GM23338 (cell line): Measurements from ENCODE around the gene MICAL3. TPM values are rescaled to one million over a fixed set of nuclear protein-coding genes. Genes with fewer than 3 reads are reported as not detected.

Source experiments
- ATAC-seq: fragments of 200-7000 bp; cut with Tn5 transposase; 3 replicates; pipeline ENCODE4 v1.9.1; 2020
- DNase-seq: peaks from one replicate; pipeline ENCODE4 v3.0.0-alpha.2; 2015; ENCODE audit warnings: low spot score
- H2AFZ ChIP-seq: fragments of 200-600 bp; sonication (generic); 2 replicates; pipeline ENCODE4 v1.8.0; 2016; ENCODE audit warnings: antibody characterized with exemption, mild to moderate bottlenecking, moderate library complexity
- H3F3A ChIP-seq: fragments of 200-600 bp; sonication (generic); replicated peaks from 2 replicates; pipeline ENCODE4 v1.8.0; 2017; ENCODE audit warnings: antibody characterized with exemption, mixed run types, low read depth
- H3K27ac ChIP-seq: fragments of 200-600 bp; sonication (generic); 2 replicates; pipeline ENCODE4 v1.6.1; 2016; ENCODE audit warnings: low read depth
- H3K27me3 ChIP-seq: fragments of 200-600 bp; sonication (generic); 2 replicates; pipeline ENCODE4 v1.8.0; 2016; ENCODE audit warnings: mild to moderate bottlenecking, mixed run types, moderate library complexity; ENCODE audit not compliant: insufficient read depth
- H3K36me3 ChIP-seq: fragments of 200-600 bp; sonication (generic); 2 replicates; pipeline ENCODE4 v1.8.0; 2016; ENCODE audit warnings: mild to moderate bottlenecking; ENCODE audit not compliant: insufficient read depth
- H3K4me1 ChIP-seq: fragments of 200-600 bp; sonication (generic); 2 replicates; pipeline ENCODE4 v1.8.0; 2016; ENCODE audit warnings: mild to moderate bottlenecking, moderate library complexity; ENCODE audit not compliant: insufficient read depth
- H3K4me2 ChIP-seq: fragments of 200-600 bp; sonication (generic); 2 replicates; pipeline ENCODE4 v1.7.1; 2017; ENCODE audit warnings: mixed run types
- H3K4me3 ChIP-seq: fragments of 200-600 bp; sonication (generic); 2 replicates; pipeline ENCODE4 v1.6.1; 2016; ENCODE audit warnings: mixed run types
- H3K79me2 ChIP-seq: fragments of 200-600 bp; sonication (generic); replicated peaks from 2 replicates; pipeline ENCODE4 v1.8.0; 2017; ENCODE audit warnings: mild to moderate bottlenecking; ENCODE audit not compliant: insufficient read depth
- H3K9me2 ChIP-seq: fragments of 200-600 bp; sonication (generic); 2 replicates; pipeline ENCODE4 v1.8.0; 2017; ENCODE audit not compliant: insufficient read depth
- H4K20me1 ChIP-seq: fragments of 200-600 bp; sonication (generic); replicated peaks from 2 replicates; pipeline ENCODE4 v1.8.0; 2017; ENCODE audit warnings: mild to moderate bottlenecking; ENCODE audit not compliant: insufficient read depth
- H3K27ac Mint-ChIP-seq: 2 replicates; pipeline ENCODE4 v1.8.0; 2020; ENCODE audit warnings: inconsistent platforms, mild to moderate bottlenecking, moderate library complexity, mixed read lengths
- H3K27me3 Mint-ChIP-seq: 3 replicates; pipeline ENCODE4 v1.8.0; 2022; ENCODE audit warnings: low read depth, mild to moderate bottlenecking, moderate library complexity, mixed read lengths, inconsistent platforms; ENCODE audit not compliant: insufficient read depth, poor library complexity
- H3K36me3 Mint-ChIP-seq: 3 replicates; pipeline ENCODE4 v1.8.0; 2021; ENCODE audit warnings: low read depth, mild to moderate bottlenecking, inconsistent platforms, moderate library complexity, mixed read lengths
- H3K4me1 Mint-ChIP-seq: 3 replicates; pipeline ENCODE4 v1.8.0; 2020; ENCODE audit warnings: mild to moderate bottlenecking, inconsistent platforms, mixed read lengths
- H3K4me3 Mint-ChIP-seq: 3 replicates; pipeline ENCODE4 v1.8.0; 2021; ENCODE audit warnings: moderate library complexity, mild to moderate bottlenecking, inconsistent platforms, mixed read lengths
- H3K9me3 Mint-ChIP-seq: 3 replicates; pipeline ENCODE4 v1.8.0; 2020; ENCODE audit warnings: moderate library complexity, mild to moderate bottlenecking, inconsistent platforms, mixed read lengths
- CREB1 ChIP-seq: fragments of 250-450 bp; sonication (Bioruptor Pico); IDR thresholded peaks from 2 replicates; pipeline ENCODE4 v1.5.0; 2020; ENCODE audit warnings: low read depth, mild to moderate bottlenecking, moderate library complexity
- CTCF ChIP-seq, 2 experiments: fragments of 200-600 bp in 1 of 2; sonication (generic) in 1 of 2; conservative IDR thresholded peaks; 2 replicates each; pipeline versions ENCODE4 v1.5.1 to v1.6.1; 2016 to 2017; ENCODE audit warnings: antibody characterized with exemption in 2 of 2, low read depth in 2 of 2, mild to moderate bottlenecking in 2 of 2, moderate library complexity in 1 of 2
- ETS1 ChIP-seq: IDR thresholded peaks from 2 replicates; pipeline ENCODE4 v1.6.1; 2016; ENCODE audit warnings: antibody characterized with exemption
- EZH2 ChIP-seq: fragments of 200-600 bp; sonication (generic); IDR thresholded peaks from one replicate; pipeline ENCODE4 v1.8.0; 2017; ENCODE audit warnings: antibody characterized with exemption, mild to moderate bottlenecking, low read depth; ENCODE audit not compliant: unreplicated experiment
- EZH2phosphoT487 ChIP-seq: fragments of 200-600 bp; sonication (generic); IDR thresholded peaks from one replicate; pipeline ENCODE4 v1.8.1; 2018; ENCODE audit warnings: antibody characterized with exemption; ENCODE audit not compliant: unreplicated experiment
- JUNB ChIP-seq: IDR thresholded peaks from one replicate; pipeline ENCODE4 v1.6.1; 2016; ENCODE audit warnings: antibody characterized with exemption; ENCODE audit not compliant: unreplicated experiment
- NANOG ChIP-seq: IDR thresholded peaks from 2 replicates; pipeline ENCODE4 v1.6.1; 2016; ENCODE audit warnings: antibody characterized with exemption, borderline replicate concordance
- POLR2AphosphoS5 ChIP-seq: IDR thresholded peaks from 2 replicates; pipeline ENCODE4 v1.6.1; 2016; ENCODE audit warnings: antibody characterized with exemption, low read depth
- REST ChIP-seq: IDR thresholded peaks from one replicate; pipeline ENCODE4 v1.6.1; 2018; ENCODE audit warnings: antibody characterized with exemption; ENCODE audit not compliant: unreplicated experiment
- STAT1 ChIP-seq: IDR thresholded peaks from one replicate; pipeline ENCODE4 v1.6.1; 2016; ENCODE audit warnings: antibody characterized with exemption; ENCODE audit not compliant: unreplicated experiment
- ZNF114 ChIP-seq: fragments of 250-450 bp; sonication (Bioruptor Pico); IDR thresholded peaks from 2 replicates; pipeline ENCODE4 v1.5.0; 2020; ENCODE audit warnings: mild to moderate bottlenecking, moderate library complexity
- ZNF331 ChIP-seq: fragments of 250-450 bp; sonication (Bioruptor Pico); IDR thresholded peaks from 2 replicates; pipeline ENCODE4 v1.5.0; 2020; ENCODE audit warnings: low read depth, mild to moderate bottlenecking, moderate library complexity
- ZNF462 ChIP-seq: fragments of 250-450 bp; sonication (Bioruptor Pico); IDR thresholded peaks from 2 replicates; pipeline ENCODE4 v1.5.0; 2020; ENCODE audit warnings: mild to moderate bottlenecking, moderate library complexity
- polyA plus RNA-seq: library from polyadenylated mRNA; unstranded; fragments of >200 nt; fragmentation: Nextera tagmentation; extraction: Ambion mirVana; gene quantifications from 2 replicates; pipeline ENCODE4 v1.2.1, GENCODE V29; 2016
- total RNA-seq: library from RNA; depleted of rRNA; stranded (reverse); fragments of >200 nt; shearing (Covaris generic); gene quantifications from 2 replicates; pipeline ENCODE4 v1.2.3, GENCODE V29; 2014

MICAL3 gene
- total and polyA plus RNA-seq, 2 experiments from 2014 or later, result 10.1 to 33.9 TPM

- Histone ChIP-seq H3K79me2 (no peaks in the 10 kb centered on the region), H3K9me2 (no peaks in the 10 kb centered on the region), H3K4me1 (no peaks in the 10 kb centered on the region; the same call in 1 of the 2 replicates), H3F3A (no peaks in the 10 kb centered on the region), H2AFZ (no peak overlapping the region), H3K36me3 (no peaks in the 10 kb centered on the region), H3K27ac (no peak overlapping the region), H3K27me3 (no peaks in the 10 kb centered on the region), H3K4me2 (no peak overlapping the region), H4K20me1 (no peaks in the 10 kb centered on the region; the same call in 1 of the 2 replicates), H3K4me3 (no peak overlapping the region)
- Mint-ChIP-seq H3K4me1 (peaks cover 6% of the 10 kb centered on the region; the same call in 1 of the 3 replicates), H3K36me3 (no peaks in the 10 kb centered on the region), H3K27me3 (peaks cover 2% of the 10 kb centered on the region), H3K9me3 (no peaks in the 10 kb centered on the region; the same call in 2 of the 3 replicates), H3K4me3 (no peak overlapping the region), H3K27ac (no peak overlapping the region)
- TF ChIP-seq ETS1 (no peak), STAT1 (no peak), ZNF331 (CRISPR knock-in tag) (no peak), REST (no peak), POLR2AphosphoS5 (no peak), EZH2phosphoT487 (no peak), CREB1 (CRISPR knock-in tag) (no peak), ZNF114 (no peak), ZNF462 (CRISPR knock-in tag) (no peak), EZH2 (no peak), JUNB (no peak), NANOG (no peak), CTCF (conservative IDR thresholded peaks at IDR 0.05; ENCODE audit: low read depth in 2 of 2) (no peak)
- no peak for DNase-seq
- ATAC-seq, result no peak
Observed at GRCh38 chr22:17853073-17853472, 171.3 kb downstream of the MICAL3 start.
